B cell (primary cell): ENCODE results near the gene CAMTA1. TPM values are rescaled to one million over a fixed set of nuclear protein-coding genes. Genes with fewer than 3 reads are reported as not detected.

Experiments
- ATAC-seq: fragments of 200-7000 bp; cut with Tn5 transposase; one replicate; pipeline ENCODE4 v1.10.0; 2021; ENCODE audit warnings: low read depth, mild to moderate bottlenecking, moderate number of reproducible peaks, moderate library complexity
- CTCF ChIA-PET: fragments of 350-600 bp; sonication (Branson Sonifier 250); formaldehyde crosslinking; loops from one replicate; lab custom pipeline; 2021; ENCODE audit warnings: antibody characterized with exemption, inconsistent platforms; lab: Charles Lee
- POLR2A ChIA-PET: fragments of 350-600 bp; sonication (Branson Sonifier 250); formaldehyde crosslinking; loops from one replicate; lab custom pipeline; 2021; ENCODE audit warnings: antibody characterized with exemption; lab: Charles Lee
- DNase-seq: peaks from one replicate; pipeline ENCODE4 v3.0.0; 2013
- H2AFZ ChIP-seq: 2 replicates; pipeline ENCODE4 v1.6.1; 2012; ENCODE audit warnings: mild to moderate bottlenecking, low read depth, low read length; ENCODE audit not compliant: insufficient read depth, poor library complexity, severe bottlenecking
- H3K27ac ChIP-seq, 2 donors: 1 replicate in 1 of 2; 2 replicates in 1 of 2; pipeline ENCODE4 v1.5.1; 2012 to 2013; ENCODE audit warnings: low read length in 2 of 2, mild to moderate bottlenecking in 2 of 2, moderate library complexity in 1 of 2
- H3K27me3 ChIP-seq, 4 experiments: fragments of 200-600 bp in 1 of 4; sonication (generic) in 1 of 4; replicated peaks in 1 of 4; 1 replicate in 2 of 4; 2 replicates in 2 of 4; pipeline versions ENCODE4 v1.6.1 to v1.7.0; 2013 to 2016; ENCODE audit warnings: low read length in 3 of 4, mild to moderate bottlenecking in 2 of 4, mixed read lengths in 1 of 4, moderate library complexity in 1 of 4; ENCODE audit not compliant: insufficient read depth in 4 of 4, control insufficient read depth in 3 of 4; ENCODE audit errors: control extremely low read depth in 1 of 4
- H3K36me3 ChIP-seq, 2 experiments: replicated peaks in 1 of 2; 1 replicate in 1 of 2; 2 replicates in 1 of 2; pipeline versions ENCODE4 v1.6.1 to v1.7.1; 2013; ENCODE audit warnings: low read length in 1 of 2; ENCODE audit not compliant: insufficient read depth in 2 of 2, control insufficient read depth in 1 of 2; ENCODE audit errors: control extremely low read depth in 1 of 2, extremely low read depth in 1 of 2
- H3K4me1 ChIP-seq, 2 donors: fragments of 200-600 bp in 1 of 2; sonication (generic) in 1 of 2; 1 replicate in 1 of 2; 2 replicates in 1 of 2; pipeline versions ENCODE4 v1.5.1 to v1.6.1; 2013 to 2017; ENCODE audit warnings: low read length in 2 of 2; ENCODE audit not compliant: control insufficient read depth in 2 of 2, insufficient read depth in 2 of 2
- H3K4me2 ChIP-seq: replicated peaks from 2 replicates; pipeline ENCODE3; 2012; ENCODE audit warnings: mild to moderate bottlenecking, low read depth, low read length; ENCODE audit not compliant: poor library complexity, severe bottlenecking
- H3K4me3 ChIP-seq, 5 experiments: fragments of 200-600 bp in 1 of 5; sonication (generic) in 1 of 5; 1 replicate in 3 of 5; 2 replicates in 2 of 5; pipeline versions ENCODE4 v1.5.1 to v1.7.0; 2011 to 2016; ENCODE audit warnings: low read length in 4 of 5, mild to moderate bottlenecking in 4 of 5, low read depth in 2 of 5, control low read depth in 1 of 5, moderate library complexity in 1 of 5; ENCODE audit not compliant: insufficient read depth in 1 of 5; ENCODE audit errors: control extremely low read depth in 1 of 5, extremely low read depth in 1 of 5
- H3K79me2 ChIP-seq: fragments of 200-600 bp; sonication (generic); one replicate; pipeline ENCODE4 v1.6.0; 2016; ENCODE audit warnings: low read length; ENCODE audit not compliant: control insufficient read depth, insufficient read depth
- H3K9ac ChIP-seq: fragments of 200-600 bp; sonication (generic); 2 replicates; pipeline ENCODE4 v1.6.1; 2017; ENCODE audit warnings: mild to moderate bottlenecking, low read length, moderate library complexity
- H3K9me3 ChIP-seq, 3 donors: one replicate each; pipeline versions ENCODE4 v1.6.1 to v1.7.1; 2013; ENCODE audit warnings: low read length in 2 of 3; ENCODE audit not compliant: control insufficient read depth in 2 of 3, insufficient read depth in 1 of 3; ENCODE audit errors: control extremely low read depth in 1 of 3
- H4K20me1 ChIP-seq: 2 replicates; pipeline ENCODE4 v1.6.0; 2012; ENCODE audit warnings: mild to moderate bottlenecking, low read length; ENCODE audit not compliant: insufficient read depth, control insufficient read depth, poor library complexity, severe bottlenecking
- H3K27ac Mint-ChIP-seq: one replicate; pipeline ENCODE4 v1.8.0; 2021; ENCODE audit warnings: mixed read lengths
- H3K27me3 Mint-ChIP-seq: one replicate; pipeline ENCODE4 v1.8.0; 2021; ENCODE audit warnings: mixed read lengths
- H3K4me1 Mint-ChIP-seq: one replicate; pipeline ENCODE4 v1.8.0; 2021; ENCODE audit warnings: mixed read lengths
- H3K4me3 Mint-ChIP-seq: one replicate; pipeline ENCODE4 v1.8.0; 2021; ENCODE audit warnings: mixed read lengths
- H3K9me3 Mint-ChIP-seq: one replicate; pipeline ENCODE4 v1.8.0; 2022; ENCODE audit warnings: mixed read lengths; ENCODE audit not compliant: insufficient read depth
- CTCF ChIP-seq: fragments of 200-600 bp; IDR thresholded peaks from one replicate; pipeline ENCODE4 v1.8.0; 2022; ENCODE audit warnings: antibody characterized with exemption, mild to moderate bottlenecking
- EZH2 ChIP-seq: IDR thresholded peaks from 2 replicates; pipeline ENCODE4 v1.6.1; 2012; ENCODE audit warnings: borderline replicate concordance, low read depth, mild to moderate bottlenecking, moderate library complexity, low read length; ENCODE audit not compliant: insufficient read depth, poor library complexity, severe bottlenecking
- WGBS: methylation state at CpG from one replicate; pipeline ENCODE4 v1.1.5; 2013; ENCODE audit warnings: missing lambda C conversion rate; ENCODE audit not compliant: insufficient coverage; 5-methylcytosine and 5-hydroxymethylcytosine counted together
- intact Hi-C: fragments of 100-400 bp; cut with micrococcal nuclease; formaldehyde crosslinking; loops from one replicate; pipeline ENCODE4 v1.10.0; 2022
- polyA plus RNA-seq: library from polyadenylated mRNA; depleted of rRNA; stranded (reverse); fragments of >200 nt; gene quantifications from 2 replicates; pipeline ENCODE4 v1.2.3, GENCODE V29; 2012
- total RNA-seq, 2 donors: library from RNA; stranded (reverse); fragments of 120-200 nt in 1 of 2; gene quantifications; 1 replicate in 1 of 2; 2 replicates in 1 of 2; pipeline versions ENCODE4 v1.2.3 to v1.2.4, GENCODE V29; 2013 to 2022

Gene CAMTA1
- total and polyA plus RNA-seq, 2 donors (not counting 1 experiment from before 2014, with no cell fraction given) = 42.2 to 45.7 TPM

- peaks cover 0 to 16% (median 0%) of the 10 kb centered on the region in 3 donors for H3K9me3 ChIP-seq
- CTCF ChIA-PET = no interaction called here
- H3K27ac ChIP-seq = no peak overlapping the region
- intact Hi-C loops = no loop called here
- H2AFZ ChIP-seq = no peak overlapping the region
- H3K27me3 ChIP-seq = peaks cover 0 to 51% (median 10%) of the 10 kb centered on the region in 4 experiments
- POLR2A ChIA-PET = no interaction called here
- H4K20me1 ChIP-seq = no peaks in the 10 kb centered on the region
- no peaks in the 10 kb centered on the region for H3K9me3 Mint-ChIP-seq
- H3K4me1 ChIP-seq = peaks cover 14 to 18% of the 10 kb centered on the region in 2 donors
- H3K36me3 ChIP-seq = no peaks in the 10 kb centered on the region
- no peak for ATAC-seq
- H3K27ac Mint-ChIP-seq = no peak overlapping the region
- WGBS = 92% methylated on average over 3 of the region's 5 CpGs
- H3K4me3 ChIP-seq = no peak overlapping the region
- H3K4me1 Mint-ChIP-seq = peaks cover 12% of the 10 kb centered on the region
- no peak overlapping the region for H3K9ac ChIP-seq
- H3K79me2 ChIP-seq = no peaks in the 10 kb centered on the region
- H3K4me2 ChIP-seq = no peak overlapping the region
- H3K27me3 Mint-ChIP-seq = peaks cover 66% of the 10 kb centered on the region
- DNase-seq = no peak
- TF ChIP-seq CTCF = no peak
- TF ChIP-seq EZH2 = no peak
- no peak overlapping the region for H3K4me3 Mint-ChIP-seq
These were observed 181.1 kb downstream of the CAMTA1 start for GRCh38 chr1:6966326-6966725.

GRCh38 chr1:6967431-6968111 is 182.3 kb downstream of the CAMTA1 start:
- Histone ChIP-seq H3K36me3 (no peaks in the 10 kb centered on the region), H3K27ac (no peak overlapping the region), H3K27me3 (peaks cover 0 to 48% (median 10%) of the 10 kb centered on the region in 4 experiments), H3K79me2 (no peaks in the 10 kb centered on the region), H4K20me1 (no peaks in the 10 kb centered on the region), H3K4me1 (peaks cover 4 to 12% of the 10 kb centered on the region in 2 donors), H3K4me2 (no peak overlapping the region), H3K4me3 (no peak overlapping the region), H3K9ac (no peak overlapping the region), H3K9me3 (peaks cover 0 to 15% (median 0%) of the 10 kb centered on the region in 3 donors), H2AFZ (no peak overlapping the region)
- TF ChIP-seq CTCF (no peak), EZH2 (no peak)
- POLR2A ChIA-PET = no interaction called here
- Mint-ChIP-seq H3K4me1 (peaks cover 10% of the 10 kb centered on the region), H3K27ac (no peak overlapping the region), H3K4me3 (no peak overlapping the region), H3K27me3 (peaks cover 71% of the 10 kb centered on the region), H3K9me3 (no peaks in the 10 kb centered on the region)
- intact Hi-C loops = no loop called here
- no peak for ATAC-seq
- DNase-seq = no peak
- 49% methylated on average over 5 of the region's 8 CpGs for whole genome bisulfite sequencing
- CTCF ChIA-PET = no interaction called here
